HEK293 (cell line): ENCODE data around the gene COQ6.

Source experiments
- CTCF ChIA-PET: fragments of 350-600 bp; formaldehyde crosslinking; extraction: SDS; loops from one replicate; lab custom pipeline; 2021; ENCODE audit warnings: antibody characterized with exemption; lab: Yijun Ruan, JAX
- POLR2A ChIA-PET: fragments of 300-600 bp; formaldehyde crosslinking; extraction: SDS; loops from one replicate; lab custom pipeline; 2020; ENCODE audit warnings: antibody characterized with exemption, inconsistent platforms; lab: Yijun Ruan, JAX
- H3K27ac ChIP-seq: fragments of 200-500 bp; sonication (Bioruptor generic); 2 replicates; pipeline ENCODE4 v1.5.1; 2014; ENCODE audit warnings: low read depth, low read length, control low read depth, inconsistent platforms; ENCODE audit errors: extremely low read depth
- H3K36me3 ChIP-seq, 2 experiments: fragments of 200-500 bp in 1 of 2; sonication (Bioruptor generic) in 1 of 2; 1 replicate in 1 of 2; 2 replicates in 1 of 2; pipeline ENCODE4 v1.5.1; 2014 to 2017; ENCODE audit warnings: inconsistent platforms in 2 of 2, low read length in 2 of 2; ENCODE audit not compliant: control insufficient read depth in 2 of 2, insufficient read depth in 1 of 2
- H3K4me1 ChIP-seq: fragments of 200-500 bp; sonication (Bioruptor generic); 2 replicates; pipeline ENCODE4 v1.5.1; 2014; ENCODE audit warnings: mild to moderate bottlenecking, low read length, inconsistent platforms; ENCODE audit not compliant: control insufficient read depth, insufficient read depth
- H3K4me3 ChIP-seq: 2 replicates; pipeline ENCODE4 v1.5.1; 2011; ENCODE audit warnings: low read depth, mild to moderate bottlenecking, control low read depth, low read length, moderate library complexity
- H3K9me3 ChIP-seq: fragments of 200-500 bp; sonication (Bioruptor generic); 2 replicates; pipeline ENCODE4 v1.5.1; 2014; ENCODE audit warnings: low read depth, low read length, inconsistent platforms; ENCODE audit not compliant: control insufficient read depth, insufficient read depth
- INSM2 ChIP-seq: fragments of 450-650 bp; formaldehyde crosslinking; IDR thresholded peaks from 2 replicates; pipeline ENCODE4 v1.5.1; 2016; ENCODE audit warnings: missing biosample characterization, missing genetic modification characterization
- KLF17 ChIP-seq: fragments of 450-650 bp; formaldehyde crosslinking; IDR thresholded peaks from 2 replicates; pipeline ENCODE4 v1.5.1; 2016; ENCODE audit warnings: missing biosample characterization, missing genetic modification characterization
- REST ChIP-seq: fragments of 450-650 bp; formaldehyde crosslinking; IDR thresholded peaks from 2 replicates; pipeline ENCODE4 v1.5.1; 2016; ENCODE audit warnings: missing biosample characterization, missing genetic modification characterization
- SCRT2 ChIP-seq: fragments of 450-650 bp; formaldehyde crosslinking; IDR thresholded peaks from 2 replicates; pipeline ENCODE4 v1.5.1; 2016; ENCODE audit warnings: missing biosample characterization, missing genetic modification characterization
- ZBTB11 ChIP-seq: fragments of 450-650 bp; formaldehyde crosslinking; conservative IDR thresholded peaks from 2 replicates; pipeline ENCODE4 v1.5.1; 2016; ENCODE audit warnings: low read depth, missing biosample characterization, missing genetic modification characterization
- ZFP41 ChIP-seq: fragments of 450-650 bp; formaldehyde crosslinking; IDR thresholded peaks from 2 replicates; pipeline ENCODE4 v1.5.1; 2016; ENCODE audit warnings: missing biosample characterization, missing genetic modification characterization, borderline replicate concordance
- ZNF148 ChIP-seq: fragments of 450-650 bp; formaldehyde crosslinking; IDR thresholded peaks from 2 replicates; pipeline ENCODE4 v1.5.0; 2017; ENCODE audit warnings: missing biosample characterization, missing genetic modification characterization, borderline replicate concordance
- ZNF2 ChIP-seq: fragments of 450-650 bp; formaldehyde crosslinking; IDR thresholded peaks from 2 replicates; pipeline ENCODE4 v1.5.1; 2016; ENCODE audit warnings: missing biosample characterization, missing genetic modification characterization
- ZNF335 ChIP-seq: fragments of 450-650 bp; formaldehyde crosslinking; conservative IDR thresholded peaks from 2 replicates; pipeline ENCODE4 v1.5.1; 2016; ENCODE audit warnings: missing biosample characterization, missing genetic modification characterization
- ZNF548 ChIP-seq: fragments of 450-650 bp; formaldehyde crosslinking; IDR thresholded peaks from 2 replicates; pipeline ENCODE4 v1.5.1; 2016; ENCODE audit warnings: missing biosample characterization, missing genetic modification characterization
- ZNF624 ChIP-seq: fragments of 450-650 bp; formaldehyde crosslinking; IDR thresholded peaks from 2 replicates; pipeline ENCODE4 v1.5.1; 2017; ENCODE audit warnings: missing biosample characterization, missing genetic modification characterization
- ZSCAN23 ChIP-seq: fragments of 450-650 bp; formaldehyde crosslinking; IDR thresholded peaks from 2 replicates; pipeline ENCODE4 v1.5.1; 2016; ENCODE audit warnings: missing biosample characterization, missing genetic modification characterization
- ZSCAN5A ChIP-seq: fragments of 450-650 bp; formaldehyde crosslinking; IDR thresholded peaks from 2 replicates; pipeline ENCODE4 v1.5.1; 2016; ENCODE audit warnings: missing biosample characterization, missing genetic modification characterization

Gene COQ6

GRCh38 chr14:73935666-73936065, 14.4 kb upstream of the COQ6 start (continued):
- no peak for TF ChIP-seq INSM2 (tag by site-specific recombination)
- no peak for TF ChIP-seq REST (tag by site-specific recombination)
- TF ChIP-seq ZSCAN23 (tag by site-specific recombination), result no peak
- no peak for TF ChIP-seq ZNF624 (tag by site-specific recombination)

- peaks cover 17 to 60% of the 10 kb centered on the region in 2 experiments for H3K36me3 ChIP-seq
- ChIA-PET POLR2A (no interaction called here), CTCF (interaction anchor here (0.8 to 1.0 kb wide), 2 partner anchors 21 to 111 kb away, joined by 3 to 4 read pairs; no protein-coding TSS in a partner anchor)
- no peak for TF ChIP-seq ZNF148 (tag by site-specific recombination)
- TF ChIP-seq ZBTB11, result no peak
- TF ChIP-seq ZNF2 (tag by site-specific recombination), result no peak
- no peak for TF ChIP-seq ZNF548
- no peak for TF ChIP-seq SCRT2
- TF ChIP-seq ZNF335 (tag by site-specific recombination), result no peak
- TF ChIP-seq KLF17 (tag by site-specific recombination), result no peak
- no peak for TF ChIP-seq ZSCAN5A (tag by site-specific recombination)
- no peak for TF ChIP-seq ZFP41 (tag by site-specific recombination)
- no peak overlapping the region for H3K4me3 ChIP-seq
- H3K27ac ChIP-seq, result no peak overlapping the region
- H3K9me3 ChIP-seq, result no peaks in the 10 kb centered on the region
- H3K4me1 ChIP-seq, result no peaks in the 10 kb centered on the region
Measured at GRCh38 chr14:73936548-73936947, 13.6 kb upstream of the COQ6 start.
